Activated CD4-positive, CD25-positive, alpha-beta regulatory T cell (primary cell): ENCODE data around the gene CYB5RL.

Experiments
- DNase-seq, 4 experiments: peaks; one replicate each; lab custom pipeline; 2025; lab: John Stamatoyannopoulos, UW

CYB5RL gene

GRCh38 chr1:54159733-54160316 lies 40.0 kb downstream of the CYB5RL start:
- no peak for DNase-seq

- DNase-seq = no peak
Measured at GRCh38 chr1:54158071-54158470, 41.8 kb downstream of the CYB5RL start.

GRCh38 chr1:54157401-54157800 lies 42.4 kb downstream of the CYB5RL start:
- DNase-seq = no peak

GRCh38 chr1:54156986-54157385 lies 42.8 kb downstream of the CYB5RL start:
- DNase-seq = no peak

- DNase-seq = no peak
Measured at GRCh38 chr1:54156201-54156600, 43.6 kb downstream of the CYB5RL start.

GRCh38 chr1:54153535-54154439 lies 46.0 kb downstream of the CYB5RL start:
- DNase-seq = no peak

- DNase-seq = no peak
Measured at GRCh38 chr1:54152696-54153095, 47.1 kb downstream of the CYB5RL start, which contains the start of gene CDCP2. CDCP2 (minus strand) TSS chr1:54153000; CDS start chr1:54152922, 78 bp downstream.

- DNase-seq = no peak
Measured at GRCh38 chr1:54151013-54151412, 48.8 kb downstream of the CYB5RL start.
